H1 (cell line): Measurements from ENCODE around the gene SPTBN5. TPM values are rescaled to one million over a fixed set of nuclear protein-coding genes. Genes with fewer than 3 reads are reported as not detected.

Experiments
- CTCF ChIA-PET: fragments of 300-600 bp; sonication (Branson Sonifier 250); formaldehyde crosslinking; loops from one replicate; lab custom pipeline; 2021; ENCODE audit not compliant: partially characterized antibody; lab: Charles Lee
- POLR2A ChIA-PET: fragments of 300-600 bp; sonication (Branson Sonifier 250); formaldehyde crosslinking; loops from one replicate; lab custom pipeline; 2021; ENCODE audit warnings: inconsistent platforms; ENCODE audit not compliant: partially characterized antibody; lab: Charles Lee
- DNase-seq, 2 experiments: peaks; one replicate each; pipeline versions ENCODE4 v3.0.0 to v3.0.0-alpha.2; 2010 to 2022; ENCODE audit warnings: low spot score in 2 of 2, low read depth in 1 of 2, mixed read lengths in 1 of 2
- FAIRE-seq: peaks from 2 replicates; lab custom pipeline; 2011; peaks lifted over from hg19 to GRCh38; lab: Jason Lieb, UNC
- H2AFZ ChIP-seq: 2 replicates; pipeline ENCODE4 v1.8.1; 2012; ENCODE audit warnings: low read length, inconsistent platforms
- H2AK5ac ChIP-seq: 2 replicates; pipeline ENCODE4 v1.6.1; 2013; ENCODE audit warnings: low read depth, low read length
- H2BK120ac ChIP-seq: replicated peaks from 2 replicates; pipeline ENCODE3; 2013; ENCODE audit warnings: low read depth, low read length, inconsistent platforms
- H2BK12ac ChIP-seq: 2 replicates; pipeline ENCODE4 v1.6.1; 2013; ENCODE audit warnings: low read depth, low read length
- H2BK15ac ChIP-seq: 2 replicates; pipeline ENCODE4 v1.6.1; 2013; ENCODE audit warnings: low read length
- H2BK20ac ChIP-seq: 2 replicates; pipeline ENCODE4 v1.6.1; 2013; ENCODE audit warnings: low read length
- H2BK5ac ChIP-seq: 2 replicates; pipeline ENCODE4 v1.6.1; 2013; ENCODE audit warnings: low read depth, low read length
- H3K14ac ChIP-seq: 2 replicates; pipeline ENCODE4 v1.6.1; 2013; ENCODE audit warnings: inconsistent platforms; ENCODE audit not compliant: insufficient read length
- H3K18ac ChIP-seq: 2 replicates; pipeline ENCODE4 v1.6.1; 2013; ENCODE audit warnings: low read length; ENCODE audit errors: extremely low read depth
- H3K23ac ChIP-seq: 2 replicates; pipeline ENCODE4 v1.6.1; 2013; ENCODE audit warnings: inconsistent platforms; ENCODE audit not compliant: insufficient read length
- H3K23me2 ChIP-seq: 2 replicates; pipeline ENCODE4 v1.6.1; 2013; ENCODE audit warnings: low read depth, low read length
- H3K27ac ChIP-seq: 2 replicates; pipeline ENCODE4 v1.6.1; 2011; ENCODE audit warnings: low read depth, low read length, inconsistent platforms
- H3K27me3 ChIP-seq, 4 experiments: replicated peaks in 1 of 4; 1 replicate in 1 of 4; 2 replicates in 3 of 4; pipeline versions ENCODE4 v1.6.1 to v1.8.1; 2011 to 2013; ENCODE audit warnings: low read length in 3 of 4, mild to moderate bottlenecking in 3 of 4, inconsistent platforms in 2 of 4, mixed read lengths in 2 of 4, moderate library complexity in 1 of 4; ENCODE audit not compliant: control insufficient read depth in 3 of 4, insufficient read depth in 3 of 4; ENCODE audit errors: extremely low read depth in 1 of 4
- H3K36me3 ChIP-seq, 4 experiments: 2 replicates each; pipeline versions ENCODE4 v1.6.1 to v1.8.1; 2011 to 2013; ENCODE audit warnings: mild to moderate bottlenecking in 4 of 4, low read length in 3 of 4, moderate library complexity in 2 of 4, control low read depth in 1 of 4, inconsistent platforms in 1 of 4; ENCODE audit not compliant: insufficient read depth in 4 of 4, control insufficient read depth in 2 of 4
- H3K4ac ChIP-seq: replicated peaks from 2 replicates; pipeline ENCODE3; 2013; ENCODE audit warnings: low read length, low read depth, mixed read lengths, inconsistent platforms; ENCODE audit not compliant: insufficient read length
- H3K4me1 ChIP-seq, 4 experiments: replicated peaks in 1 of 4; 1 replicate in 1 of 4; 2 replicates in 3 of 4; pipeline versions ENCODE4 v1.6.1 to v1.8.1; 2011 to 2013; ENCODE audit warnings: low read length in 3 of 4, inconsistent platforms in 2 of 4, mixed read lengths in 1 of 4; ENCODE audit not compliant: insufficient read depth in 4 of 4, control insufficient read depth in 3 of 4
- H3K4me2 ChIP-seq, 2 experiments: 2 replicates each; pipeline versions ENCODE4 v1.6.1 to v1.8.1; 2011 to 2013; ENCODE audit warnings: low read depth in 2 of 2, low read length in 2 of 2, control low read depth in 1 of 2, inconsistent platforms in 1 of 2, mild to moderate bottlenecking in 1 of 2; ENCODE audit not compliant: insufficient read depth in 1 of 2
- H3K4me3 ChIP-seq, 4 experiments: fragments of 200-600, 300-600 bp in 1 of 4; sonication (generic), shearing (Covaris generic), sonication (Bioruptor Twin) in 1 of 4; 2 replicates each; pipeline versions ENCODE4 v1.5.1 to v1.8.1; 2011 to 2016; ENCODE audit warnings: low read length in 4 of 4, low read depth in 3 of 4, control low read depth in 2 of 4, inconsistent platforms in 2 of 4, mild to moderate bottlenecking in 2 of 4, mixed read lengths in 1 of 4, moderate library complexity in 1 of 4; ENCODE audit not compliant: insufficient read depth in 2 of 4; ENCODE audit errors: extremely low read depth in 1 of 4
- H3K56ac ChIP-seq: replicated peaks from 2 replicates; pipeline ENCODE3; 2013; ENCODE audit warnings: low read depth, mild to moderate bottlenecking, mixed read lengths, low read length, inconsistent platforms; ENCODE audit not compliant: insufficient read length
- H3K79me1 ChIP-seq: 2 replicates; pipeline ENCODE4 v1.6.1; 2013; ENCODE audit warnings: low read depth, low read length, control low read depth
- H3K79me2 ChIP-seq, 2 experiments: 2 replicates each; pipeline versions ENCODE4 v1.6.1 to v1.8.1; 2012 to 2013; ENCODE audit warnings: low read length in 2 of 2, mild to moderate bottlenecking in 2 of 2, inconsistent platforms in 1 of 2; ENCODE audit not compliant: insufficient read depth in 2 of 2, control insufficient read depth in 1 of 2
- H3K9ac ChIP-seq, 4 experiments: replicated peaks in 1 of 4; 1 replicate in 1 of 4; 2 replicates in 3 of 4; pipeline versions ENCODE4 v1.6.1 to v1.8.1; 2011 to 2013; ENCODE audit warnings: low read depth in 3 of 4, low read length in 3 of 4, control low read depth in 2 of 4, mild to moderate bottlenecking in 2 of 4, moderate library complexity in 2 of 4, inconsistent platforms in 1 of 4; ENCODE audit errors: extremely low read depth in 1 of 4
- H3K9me3 ChIP-seq, 2 experiments: 2 replicates each; pipeline versions ENCODE4 v1.6.1 to v1.8.1; 2012 to 2013; ENCODE audit warnings: mild to moderate bottlenecking in 2 of 2, moderate library complexity in 2 of 2, control low read depth in 1 of 2, inconsistent platforms in 1 of 2, low read depth in 1 of 2, low read length in 1 of 2, mixed read lengths in 1 of 2; ENCODE audit not compliant: insufficient read depth in 2 of 2
- H4K20me1 ChIP-seq, 2 experiments: replicated peaks in 1 of 2; 2 replicates each; pipeline versions ENCODE3 to v1.8.1; 2011 to 2013; ENCODE audit warnings: inconsistent platforms in 2 of 2, low read length in 2 of 2, mild to moderate bottlenecking in 1 of 2; ENCODE audit not compliant: insufficient read depth in 2 of 2, control insufficient read depth in 1 of 2
- H4K5ac ChIP-seq: 2 replicates; pipeline ENCODE4 v1.6.1; 2013; ENCODE audit warnings: low read length, low read depth, mixed read lengths, inconsistent platforms; ENCODE audit not compliant: insufficient read length
- H4K8ac ChIP-seq: 2 replicates; pipeline ENCODE4 v1.8.0; 2013; ENCODE audit warnings: mild to moderate bottlenecking, moderate library complexity, low read length, inconsistent platforms; ENCODE audit not compliant: insufficient read depth; ENCODE audit errors: extremely low read depth
- H4K91ac ChIP-seq: replicated peaks from 2 replicates; pipeline ENCODE3; 2013; ENCODE audit warnings: low read length, mixed read lengths, inconsistent platforms; ENCODE audit not compliant: insufficient read length
- BACH1 ChIP-seq: IDR thresholded peaks from 2 replicates; pipeline ENCODE4 v1.6.1; 2012; ENCODE audit warnings: low read length, improper control_type of control experiment
- CBX8 ChIP-seq: fragments of 300-800, 300-1000 bp; sonication (generic); IDR thresholded peaks from 2 replicates; pipeline ENCODE4 v1.7.1; 2016; ENCODE audit warnings: low read depth, low read length, borderline replicate concordance
- GABPA ChIP-seq: IDR thresholded peaks from 2 replicates; pipeline ENCODE4 v1.6.1; 2011; ENCODE audit warnings: mild to moderate bottlenecking, low read length, moderate library complexity, borderline replicate concordance; ENCODE audit not compliant: insufficient read depth
- JUN ChIP-seq: IDR thresholded peaks from 2 replicates; pipeline ENCODE4 v1.6.1; 2011; ENCODE audit warnings: low read depth, mild to moderate bottlenecking, improper control_type of control experiment, low read length
- KDM1A ChIP-seq: fragments of 200-600, 300-600 bp; sonication (generic); IDR thresholded peaks from 2 replicates; pipeline ENCODE4 v1.7.1; 2016; ENCODE audit warnings: mild to moderate bottlenecking, low read length, borderline replicate concordance
- NANOG ChIP-seq: IDR thresholded peaks from 2 replicates; pipeline ENCODE4 v1.6.1; 2011; ENCODE audit warnings: low read length, low read depth, mild to moderate bottlenecking, inconsistent platforms; ENCODE audit not compliant: insufficient read depth, poor library complexity, severe bottlenecking
- TBP ChIP-seq: IDR thresholded peaks from 2 replicates; pipeline ENCODE4 v1.6.1; 2011; ENCODE audit warnings: low read depth, low read length, improper control_type of control experiment
- USF2 ChIP-seq: IDR thresholded peaks from 2 replicates; pipeline ENCODE4 v1.6.1; 2011; ENCODE audit warnings: low read length, improper control_type of control experiment
- WGBS, 2 experiments: shearing (Covaris generic) in 1 of 2; methylation state at CpG; one replicate each; pipeline versions ENCODE4 v1.1.6 to v1.1.7; 2013 to 2015; ENCODE audit warnings: low lambda C conversion rate in 2 of 2, mixed read lengths in 2 of 2, inconsistent platforms in 1 of 2, low coverage in 1 of 2, missing lambda C conversion rate in 1 of 2; ENCODE audit not compliant: insufficient replicate concordance in 2 of 2, insufficient coverage in 1 of 2, insufficient read length in 1 of 2; ENCODE audit errors: extremely low coverage in 1 of 2, missing lambda C conversion rate in 1 of 2; 5-methylcytosine and 5-hydroxymethylcytosine counted together
- polyA plus RNA-seq, 7 experiments: library from polyadenylated mRNA; depleted of rRNA in 3 of 7; stranded (reverse) in 5 of 7; unstranded in 2 of 7; fragments of >200 nt in 5 of 7; fragments of 200-250 nt in 2 of 7; gene quantifications; 1 replicate in 5 of 7; 2 replicates in 1 of 7; 4 replicates in 1 of 7; pipeline versions ENCODE4 v1.2.1 to v1.2.3, GENCODE V29; 2011 to 2013; ENCODE audit warnings: missing spikeins in 2 of 7, mixed read lengths in 2 of 7
- total RNA-seq: library from RNA; stranded (reverse); fragmentation: NEBNext Ultra II Directional; extraction: Animal tissue kit (Norgen Biotek cat#: 25700); gene quantifications from 2 replicates; pipeline ENCODE4 v1.2.1, GENCODE V29; 2021

Gene SPTBN5
- total and polyA plus RNA-seq, 2 of the 8 experiments (the other 6 are each of a cell fraction or from before 2014, with no cell fraction given), result 0.32 to 0.84 TPM

- Histone ChIP-seq H3K14ac (no peak overlapping the region), H2BK120ac (no peak overlapping the region), H3K27me3 (no peaks in the 10 kb centered on the region), H2BK5ac (no peak overlapping the region), H2AK5ac (no peak overlapping the region), H2BK12ac (no peak overlapping the region), H4K8ac (no peak overlapping the region), H3K9ac (no peak overlapping the region), H3K79me2 (no peaks in the 10 kb centered on the region), H2BK15ac (no peak overlapping the region), H3K36me3 (peaks cover 2 to 10% (median 6%) of the 10 kb centered on the region in 4 experiments; a peak in 6 of 8 replicates), H3K27ac (no peak overlapping the region), H3K18ac (no peak overlapping the region), H3K4me3 (no peak overlapping the region), H3K4me1 (peaks cover 6 to 12% (median 8%) of the 10 kb centered on the region in 4 experiments), H2AFZ (no peak overlapping the region), H4K20me1 (peaks cover 0 to 10% of the 10 kb centered on the region in 2 experiments), H3K23me2 (no peaks in the 10 kb centered on the region), H3K9me3 (no peaks in the 10 kb centered on the region), H4K5ac (no peak overlapping the region), H4K91ac (no peak overlapping the region), H3K56ac (no peak overlapping the region), H3K4me2 (no peak overlapping the region), H3K4ac (no peak overlapping the region), H3K23ac (no peak overlapping the region), H2BK20ac (no peak overlapping the region), H3K79me1 (peaks cover 6% of the 10 kb centered on the region)
- FAIRE-seq, result no peak
- CTCF ChIA-PET, result interaction anchor here (1.2 to 1.5 kb wide), 3 partner anchors 18 to 33 kb away, joined by 4 to 5 read pairs (median 5); no protein-coding TSS in a partner anchor
- POLR2A ChIA-PET, result interaction anchor here (0.5 kb wide), 1 partner anchor 257 kb away, joined by 3 read pairs; no protein-coding TSS in a partner anchor
- no peak for DNase-seq
- TF ChIP-seq BACH1 (no peak), GABPA (no peak), USF2 (no peak), TBP (no peak), NANOG (no peak), KDM1A (no peak), CBX8 (no peak), JUN (no peak)
- 91% methylated on average over 4 of the region's 4 CpGs; no CpG with 5 or more reads in 1 of the 2 experiments for WGBS, 2 experiments
Observed at GRCh38 chr15:41937568-41937923, 43.7 kb upstream of the SPTBN5 start.
